Astrocyte of the cerebellum (primary cell): ENCODE data around the gene LIPJ.

Source experiments
- DNase-seq: peaks from one replicate; pipeline ENCODE4 v3.0.0-alpha.2; 2011; ENCODE audit warnings: low read depth
- H3K4me3 ChIP-seq: 2 replicates; pipeline ENCODE4 v1.5.1; 2011; ENCODE audit warnings: mild to moderate bottlenecking, low read depth, low read length, moderate library complexity
- in situ Hi-C: cut with HindIII; loops from 2 replicates; pipeline ENCODE4 v1.10.0; 2017; ENCODE audit warnings: low sequenced_read_pairs
- TF ChIP-seq, protein P1 (sequence below): IDR thresholded peaks from 2 replicates; pipeline ENCODE4 v1.5.1; 2012; ENCODE audit warnings: low read length, low read depth, moderate library complexity, mild to moderate bottlenecking; ENCODE audit errors: missing control alignments

LIPJ gene

DNA sequence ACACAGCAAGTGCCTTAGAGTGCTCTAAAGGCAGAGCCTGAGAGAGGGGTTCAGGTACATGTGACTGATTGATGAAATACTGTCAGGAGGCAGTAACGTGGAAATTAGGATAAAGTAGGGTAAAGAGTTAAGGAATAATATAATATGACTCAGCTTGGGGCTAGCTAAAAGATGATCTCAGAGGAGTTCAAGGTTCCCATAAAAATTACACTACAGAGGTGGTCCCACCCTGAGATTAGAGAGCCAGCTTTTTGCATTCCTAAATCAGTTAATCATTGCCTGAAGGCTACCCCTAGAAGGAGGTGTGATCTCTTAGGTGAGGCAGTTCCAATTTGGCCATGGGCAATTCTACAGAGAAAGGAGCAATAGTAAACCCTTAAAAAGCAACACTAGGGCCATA is 5.8 kb downstream of the LIPJ start:
- in situ Hi-C loops: no loop called here
- H3K4me3 ChIP-seq: no peak overlapping the region
- TF ChIP-seq, protein P1, sequence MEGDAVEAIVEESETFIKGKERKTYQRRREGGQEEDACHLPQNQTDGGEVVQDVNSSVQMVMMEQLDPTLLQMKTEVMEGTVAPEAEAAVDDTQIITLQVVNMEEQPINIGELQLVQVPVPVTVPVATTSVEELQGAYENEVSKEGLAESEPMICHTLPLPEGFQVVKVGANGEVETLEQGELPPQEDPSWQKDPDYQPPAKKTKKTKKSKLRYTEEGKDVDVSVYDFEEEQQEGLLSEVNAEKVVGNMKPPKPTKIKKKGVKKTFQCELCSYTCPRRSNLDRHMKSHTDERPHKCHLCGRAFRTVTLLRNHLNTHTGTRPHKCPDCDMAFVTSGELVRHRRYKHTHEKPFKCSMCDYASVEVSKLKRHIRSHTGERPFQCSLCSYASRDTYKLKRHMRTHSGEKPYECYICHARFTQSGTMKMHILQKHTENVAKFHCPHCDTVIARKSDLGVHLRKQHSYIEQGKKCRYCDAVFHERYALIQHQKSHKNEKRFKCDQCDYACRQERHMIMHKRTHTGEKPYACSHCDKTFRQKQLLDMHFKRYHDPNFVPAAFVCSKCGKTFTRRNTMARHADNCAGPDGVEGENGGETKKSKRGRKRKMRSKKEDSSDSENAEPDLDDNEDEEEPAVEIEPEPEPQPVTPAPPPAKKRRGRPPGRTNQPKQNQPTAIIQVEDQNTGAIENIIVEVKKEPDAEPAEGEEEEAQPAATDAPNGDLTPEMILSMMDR: no peak
- DNase-seq: no peak

DNA sequence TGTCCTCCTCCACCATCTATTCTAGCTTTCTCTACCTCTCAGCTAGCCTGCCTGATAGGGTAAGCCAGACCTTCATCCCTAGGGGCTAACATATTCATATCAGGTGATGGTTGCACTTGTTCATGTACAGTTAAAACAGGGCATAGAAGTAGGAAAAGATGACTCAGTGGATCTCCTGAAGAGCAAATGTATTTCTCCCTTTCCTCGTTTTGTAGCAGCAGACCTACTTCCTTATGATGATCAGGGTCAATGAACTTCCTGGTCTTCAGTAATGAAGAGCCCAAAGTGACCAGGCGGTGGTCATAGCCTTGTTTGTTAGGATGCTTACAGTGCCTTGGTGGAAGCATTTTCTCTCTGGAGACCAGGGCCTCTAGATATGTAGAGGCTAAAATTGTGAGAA is 6.3 kb downstream of the LIPJ start:
- in situ Hi-C loops: no loop called here
- no peak for DNase-seq
- TF ChIP-seq, protein P1: no peak
- no peak overlapping the region for H3K4me3 ChIP-seq

DNA sequence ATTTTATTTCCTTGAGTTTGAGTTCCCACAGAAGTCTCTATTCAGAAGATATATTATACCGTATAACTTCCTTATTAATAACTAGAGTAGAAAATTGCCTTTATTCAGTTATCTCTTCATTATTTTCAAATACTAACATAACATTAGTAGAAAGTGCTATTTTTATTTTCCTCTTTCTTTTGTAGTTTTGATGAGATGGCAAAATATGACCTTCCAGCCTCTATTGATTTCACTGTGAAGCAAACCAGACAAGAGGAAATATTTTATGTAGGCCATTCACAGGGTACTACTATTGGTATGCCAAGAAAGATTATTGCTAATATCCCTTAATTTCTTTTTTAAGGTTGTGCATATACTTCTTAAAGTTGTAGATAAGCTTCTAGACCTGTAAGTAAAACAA is 7.9 kb downstream of the LIPJ start:
- TF ChIP-seq, protein P1: no peak
- in situ Hi-C loops: no loop called here
- no peak for DNase-seq
- H3K4me3 ChIP-seq: no peak overlapping the region

DNA sequence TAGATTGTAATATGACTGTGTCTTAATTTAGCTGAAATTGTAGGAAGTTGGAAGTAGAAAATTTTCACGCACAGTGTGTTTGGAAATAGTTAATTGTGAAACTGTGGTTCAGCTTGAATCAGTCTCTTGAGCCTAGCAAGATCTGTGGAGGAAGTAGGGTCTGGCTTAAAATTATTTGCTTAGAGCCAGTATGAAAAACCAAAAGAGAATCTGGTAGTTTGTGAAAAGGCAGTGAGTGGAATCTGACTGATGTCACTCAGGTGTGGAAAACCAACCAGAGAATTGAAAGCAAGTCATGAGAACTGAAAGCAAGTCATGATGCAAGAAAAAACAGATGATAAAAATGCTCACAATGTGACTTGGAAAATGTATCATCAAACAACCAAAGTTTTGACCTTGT is 11.5 kb downstream of the LIPJ start:
- no peak overlapping the region for H3K4me3 ChIP-seq
- no peak for DNase-seq
- TF ChIP-seq, protein P1: no peak
- in situ Hi-C loops: no loop called here

DNA sequence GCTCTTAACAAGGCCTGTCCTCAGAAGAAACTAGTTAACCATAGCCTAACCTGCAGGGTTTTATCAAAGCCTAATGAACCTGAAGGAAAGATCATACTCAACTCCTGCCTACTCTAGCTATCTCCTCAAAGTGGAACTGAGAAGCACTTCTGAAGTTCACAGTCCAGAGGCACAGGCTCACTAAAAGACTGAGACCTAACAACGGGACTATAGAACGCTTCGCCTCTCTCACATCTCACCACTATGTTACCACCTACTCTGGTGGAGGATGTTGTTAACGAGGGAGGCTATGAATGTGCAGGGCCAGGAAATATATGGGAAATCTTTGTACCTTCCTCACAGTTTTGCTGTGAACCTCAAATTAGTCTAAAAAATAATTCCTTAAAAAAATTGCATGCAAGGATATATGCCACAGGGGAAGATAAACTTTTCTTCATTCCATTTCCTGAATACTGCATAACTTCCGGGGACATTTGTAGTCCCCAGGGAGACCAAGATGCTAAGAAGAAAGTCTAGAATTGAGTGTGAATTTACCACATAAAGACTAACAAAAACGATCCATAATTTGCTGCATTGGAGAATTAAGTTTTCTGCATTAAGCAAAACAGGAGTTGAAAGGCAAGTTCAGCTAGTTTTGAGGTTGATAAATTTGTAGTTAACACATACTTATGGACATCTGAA is 21.6 kb downstream of the LIPJ start:
- in situ Hi-C loops: no loop called here
- no peak overlapping the region for H3K4me3 ChIP-seq
- TF ChIP-seq, protein P1: no peak
- no peak for DNase-seq

DNA sequence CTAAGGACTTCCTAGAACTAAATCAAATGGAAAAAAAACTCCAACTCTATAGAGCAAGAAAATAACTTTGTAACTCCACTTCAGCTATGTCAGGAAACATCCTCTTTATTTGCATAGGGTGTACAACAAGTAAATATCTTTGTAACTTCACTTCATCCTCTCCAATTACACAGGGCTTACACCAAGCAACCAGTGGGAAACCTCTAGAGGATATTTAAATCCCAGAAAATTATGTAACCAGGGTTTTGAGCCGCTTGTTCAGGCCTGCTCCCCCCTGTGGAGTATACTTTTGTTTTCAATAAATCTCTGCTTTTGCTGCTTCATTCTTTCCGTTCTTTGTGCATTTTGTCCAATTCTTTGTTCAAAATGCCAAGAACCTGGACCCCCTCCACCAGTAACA is 22.2 kb downstream of the LIPJ start:
- no peak for DNase-seq
- TF ChIP-seq, protein P1: no peak
- in situ Hi-C loops: no loop called here
- H3K4me3 ChIP-seq: no peak overlapping the region
